Measurements from ENCODE around the gene WRNIP1.

Gene WRNIP1

GRCh38 chr6:2830183-2830582 is 65.0 kb downstream of the WRNIP1 start:
- ChIA-PET CTCF (interaction anchor here (8.7 kb wide), 1 partner anchor 10 kb away, joined by 66 read pairs; the partner anchor contains the start of gene SERPINB1), POLR2A (no interaction called here)
- no peak overlapping the region for H3K4me3 ChIP-seq (ENCODE audit: control insufficient read depth in 1 of 7, extremely low read depth in 1 of 7, insufficient read depth in 4 of 7, low read depth in 2 of 7, low read length in 6 of 7)
- DNase-seq = no peak
- no peaks in the 10 kb centered on the region for H3K9me3 ChIP-seq (ENCODE audit: control extremely low read depth in 1 of 5, control insufficient read depth in 4 of 5, insufficient read depth in 2 of 5, low read depth in 1 of 5, low read length in 4 of 5)
- H3K36me3 ChIP-seq (ENCODE audit: control insufficient read depth in 4 of 4, insufficient read depth in 4 of 4, low read length in 3 of 4) = peaks cover 13 to 34% (median 22%) of the 10 kb centered on the region in 4 experiments
- 100% methylated on average over 2 of the region's 3 CpGs for WGBS (ENCODE audit: insufficient coverage)
- peaks cover 2 to 29% (median 5%) of the 10 kb centered on the region in 4 experiments for H3K4me1 ChIP-seq (ENCODE audit: control extremely low read depth in 1 of 4, control insufficient read depth in 4 of 4, insufficient read depth in 4 of 4, low read length in 3 of 4)
- no peaks in the 10 kb centered on the region for H3K27me3 ChIP-seq (replicated peaks in 2 of 5; ENCODE audit: control insufficient read depth in 4 of 5, insufficient read depth in 5 of 5, low read length in 4 of 5)
- peak overlapping the region in 1 of 2 experiments; percentile 21 for H3K27ac ChIP-seq (ENCODE audit: insufficient read depth in 1 of 2, low read depth in 1 of 2, low read length in 2 of 2, poor library complexity in 1 of 2, severe bottlenecking in 2 of 2)

- Histone ChIP-seq H3K27ac (ENCODE audit: insufficient read depth in 1 of 2, low read depth in 1 of 2, low read length in 2 of 2, poor library complexity in 1 of 2, severe bottlenecking in 2 of 2) (peak overlapping the region in 1 of 2 experiments; percentile 15), H3K36me3 (ENCODE audit: control insufficient read depth in 4 of 4, insufficient read depth in 4 of 4, low read length in 3 of 4) (peaks cover 23 to 45% (median 33%) of the 10 kb centered on the region in 4 experiments), H3K4me3 (ENCODE audit: control insufficient read depth in 1 of 7, extremely low read depth in 1 of 7, insufficient read depth in 4 of 7, low read depth in 2 of 7, low read length in 6 of 7) (no peak overlapping the region), H3K4me1 (ENCODE audit: control extremely low read depth in 1 of 4, control insufficient read depth in 4 of 4, insufficient read depth in 4 of 4, low read length in 3 of 4) (peaks cover 5 to 34% (median 11%) of the 10 kb centered on the region in 4 experiments), H3K27me3 (replicated peaks in 2 of 5; ENCODE audit: control insufficient read depth in 4 of 5, insufficient read depth in 5 of 5, low read length in 4 of 5) (no peaks in the 10 kb centered on the region), H3K9me3 (ENCODE audit: control extremely low read depth in 1 of 5, control insufficient read depth in 4 of 5, insufficient read depth in 2 of 5, low read depth in 1 of 5, low read length in 4 of 5) (no peaks in the 10 kb centered on the region)
- DNase-seq = no peak
- 100% methylated on average over 1 of the region's 2 CpGs for WGBS (ENCODE audit: insufficient coverage)
- POLR2A ChIA-PET = interaction anchor here (0.8 to 1.9 kb wide), 2 partner anchors 11 to 38 kb away, joined by 3 to 4 read pairs; partner anchors contain the start of gene SERPINB1
- CTCF ChIA-PET = interaction anchor here (0.8 to 2.3 kb wide), 4 partner anchors 9 to 93 kb away, joined by 3 to 11 read pairs (median 6); partner anchors contain the start of gene SERPINB1
These were observed 66.2 kb downstream of the WRNIP1 start for GRCh38 chr6:2831392-2831791.

GRCh38 chr6:2834262-2834661 is 69.1 kb downstream of the WRNIP1 start:
- Histone ChIP-seq H3K27me3 (replicated peaks in 2 of 5; ENCODE audit: control insufficient read depth in 4 of 5, insufficient read depth in 5 of 5, low read length in 4 of 5) (no peaks in the 10 kb centered on the region), H3K27ac (ENCODE audit: insufficient read depth in 1 of 2, low read depth in 1 of 2, low read length in 2 of 2, poor library complexity in 1 of 2, severe bottlenecking in 2 of 2) (no peak overlapping the region), H3K36me3 (ENCODE audit: control insufficient read depth in 4 of 4, insufficient read depth in 4 of 4, low read length in 3 of 4) (peaks cover 26 to 70% (median 50%) of the 10 kb centered on the region in 4 experiments), H3K4me1 (ENCODE audit: control extremely low read depth in 1 of 4, control insufficient read depth in 4 of 4, insufficient read depth in 4 of 4, low read length in 3 of 4) (peaks cover 19 to 58% (median 32%) of the 10 kb centered on the region in 4 experiments), H3K9me3 (ENCODE audit: control extremely low read depth in 1 of 5, control insufficient read depth in 4 of 5, insufficient read depth in 2 of 5, low read depth in 1 of 5, low read length in 4 of 5) (no peaks in the 10 kb centered on the region), H3K4me3 (ENCODE audit: control insufficient read depth in 1 of 7, extremely low read depth in 1 of 7, insufficient read depth in 4 of 7, low read depth in 2 of 7, low read length in 6 of 7) (peak overlapping the region in 1 of 7 experiments; percentile 28)
- CTCF ChIA-PET = interaction anchor here (1.0 to 2.5 kb wide), 7 partner anchors 10 to 140 kb away, joined by 3 to 17 read pairs (median 5); no protein-coding TSS in a partner anchor
- POLR2A ChIA-PET = interaction anchor here (0.9 to 1.8 kb wide), 3 partner anchors 9 to 43 kb away, joined by 4 to 6 read pairs (median 4); no protein-coding TSS in a partner anchor
- no peak for DNase-seq

Measured in common myeloid progenitor, CD34-positive (primary cell).